ENCODE results near the gene SLC7A11.

The SLC7A11 gene

GRCh38 chr4:138262469-138262868 lies 20.3 kb upstream of the SLC7A11 start:
- TF ChIP-seq POU6F1 (CRISPR knock-in tag; IDR thresholded peaks at IDR 0.05; ENCODE audit: borderline replicate concordance, low read depth) = no peak
- no peak for ATAC-seq

- no peak for ATAC-seq
- TF ChIP-seq CREB5 (CRISPR knock-in tag; IDR thresholded peaks at IDR 0.05; ENCODE audit: low read depth) (no peak), ZFP30 (CRISPR knock-in tag; IDR thresholded peaks at IDR 0.05) (no peak), OSR1 (CRISPR knock-in tag; IDR thresholded peaks at IDR 0.05) (no peak), ZNF8 (CRISPR knock-in tag; IDR thresholded peaks at IDR 0.05) (no peak), GLIS3 (CRISPR knock-in tag; IDR thresholded peaks at IDR 0.05) (no peak)
Observed at GRCh38 chr4:138262030-138262429, 19.9 kb upstream of the SLC7A11 start.

DNA sequence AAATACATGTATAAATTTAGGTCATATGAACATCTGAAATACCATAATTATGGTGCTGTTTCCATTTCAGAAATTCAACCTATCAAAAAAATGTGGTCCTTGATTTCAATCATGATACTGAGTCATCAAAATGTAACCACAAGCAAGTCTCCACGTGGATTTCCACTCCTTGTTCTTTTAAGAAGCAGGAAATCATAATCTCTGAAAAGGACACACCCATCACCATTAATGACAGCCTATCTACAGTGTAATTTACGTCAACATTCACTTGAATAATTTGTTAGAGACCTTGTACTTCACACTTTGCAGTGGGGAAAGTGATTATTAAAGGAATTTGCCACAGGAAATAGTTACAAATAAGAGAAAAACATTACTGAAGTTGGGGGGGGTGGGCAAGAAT lies 17.7 kb upstream of the SLC7A11 start:
- TF ChIP-seq ZNF565 (CRISPR knock-in tag; conservative IDR thresholded peaks at IDR 0.05; ENCODE audit: low read depth) = no peak
- TF ChIP-seq BACH2 (CRISPR knock-in tag; IDR thresholded peaks at IDR 0.05; ENCODE audit: borderline replicate concordance) = no peak
- TF ChIP-seq RARB (CRISPR knock-in tag; IDR thresholded peaks at IDR 0.05) = no peak
- no peak for TF ChIP-seq ISL1 (CRISPR knock-in tag; IDR thresholded peaks at IDR 0.05)
- no peak for TF ChIP-seq OSR1 (CRISPR knock-in tag; IDR thresholded peaks at IDR 0.05)
- no peak for TF ChIP-seq TCF4 (CRISPR knock-in tag; IDR thresholded peaks at IDR 0.05; ENCODE audit: borderline replicate concordance)
- TF ChIP-seq ZNF8 (CRISPR knock-in tag; IDR thresholded peaks at IDR 0.05) = no peak
- no peak for TF ChIP-seq ESRRG (CRISPR knock-in tag; IDR thresholded peaks at IDR 0.05)
- TF ChIP-seq POU6F1 (CRISPR knock-in tag; IDR thresholded peaks at IDR 0.05; ENCODE audit: borderline replicate concordance, low read depth) = no peak
- no peak for TF ChIP-seq ZFP3 (CRISPR knock-in tag; IDR thresholded peaks at IDR 0.05)
- ATAC-seq = peak; percentile 28; the same call in 1 of the 3 replicates

GRCh38 chr4:138259271-138259670 lies 17.1 kb upstream of the SLC7A11 start:
- ATAC-seq = peak; percentile 47

More at GRCh38 chr4:138259271-138259670, 17.1 kb upstream of the SLC7A11 start:
- no peak for TF ChIP-seq SNAI2 (CRISPR knock-in tag; IDR thresholded peaks at IDR 0.05)
- no peak for TF ChIP-seq ARNTL (CRISPR knock-in tag; IDR thresholded peaks at IDR 0.05; ENCODE audit: borderline replicate concordance, low read depth)
- TF ChIP-seq GLIS3 (CRISPR knock-in tag; IDR thresholded peaks at IDR 0.05) = no peak
- TF ChIP-seq TSHZ2 (CRISPR knock-in tag; IDR thresholded peaks at IDR 0.05) = no peak
- TF ChIP-seq CSDC2 (CRISPR knock-in tag; IDR thresholded peaks at IDR 0.05) = no peak
- TF ChIP-seq ISL1 (CRISPR knock-in tag; IDR thresholded peaks at IDR 0.05) = no peak
- no peak for TF ChIP-seq TCF4 (CRISPR knock-in tag; IDR thresholded peaks at IDR 0.05; ENCODE audit: borderline replicate concordance)
- no peak for TF ChIP-seq POU6F1 (CRISPR knock-in tag; IDR thresholded peaks at IDR 0.05; ENCODE audit: borderline replicate concordance, low read depth)
- TF ChIP-seq ZFP30 (CRISPR knock-in tag; IDR thresholded peaks at IDR 0.05) = no peak
- no peak for TF ChIP-seq PPARA (CRISPR knock-in tag; IDR thresholded peaks at IDR 0.05; ENCODE audit: borderline replicate concordance)
